Endothelial cell (in vitro differentiated cells): Measurements from ENCODE around the gene DPH1. TPM values are rescaled to one million over a fixed set of nuclear protein-coding genes. Genes with fewer than 3 reads are reported as not detected.

Experiments used
- DNase-seq: peaks from one replicate; pipeline ENCODE4 v3.0.0; 2021; ENCODE audit warnings: low spot score
- H3K27ac Mint-ChIP-seq: one replicate; pipeline ENCODE4 v1.8.0; 2021; ENCODE audit warnings: mixed read lengths, inconsistent platforms; ENCODE audit not compliant: unreplicated experiment
- H3K27me3 Mint-ChIP-seq: one replicate; pipeline ENCODE4 v1.8.0; 2021; ENCODE audit warnings: mild to moderate bottlenecking, moderate library complexity, mixed read lengths, inconsistent platforms; ENCODE audit not compliant: unreplicated experiment
- H3K36me3 Mint-ChIP-seq: one replicate; pipeline ENCODE4 v1.8.0; 2021; ENCODE audit warnings: mild to moderate bottlenecking, low read depth, mixed read lengths, inconsistent platforms; ENCODE audit not compliant: unreplicated experiment
- H3K4me1 Mint-ChIP-seq: one replicate; pipeline ENCODE4 v1.8.0; 2021; ENCODE audit warnings: mild to moderate bottlenecking, mixed read lengths, inconsistent platforms; ENCODE audit not compliant: unreplicated experiment
- H3K4me3 Mint-ChIP-seq: one replicate; pipeline ENCODE4 v1.8.0; 2021; ENCODE audit warnings: mild to moderate bottlenecking, mixed read lengths, inconsistent platforms; ENCODE audit not compliant: unreplicated experiment
- H3K9me3 Mint-ChIP-seq: one replicate; pipeline ENCODE4 v1.8.0; 2021; ENCODE audit warnings: mixed read lengths, inconsistent platforms; ENCODE audit not compliant: unreplicated experiment
- CTCF ChIP-seq: fragments of 200-600 bp; sonication (generic); IDR thresholded peaks from one replicate; pipeline ENCODE4 v1.5.0; 2021; ENCODE audit warnings: antibody characterized with exemption; ENCODE audit not compliant: unreplicated experiment
- total RNA-seq: library from RNA; stranded (reverse); fragmentation: NEBNext Ultra II Directional; extraction: Animal tissue kit (Norgen Biotek cat#: 25700); gene quantifications from one replicate; pipeline ENCODE4 v1.2.1, GENCODE V29; 2021; ENCODE audit not compliant: unreplicated experiment

DPH1 gene
- total RNA-seq, 1 donor from 2014 or later = 27.1 TPM

- no peak for DNase-seq
- peak overlapping the region; percentile 42 for H3K4me3 Mint-ChIP-seq
- TF ChIP-seq CTCF = no peak
- peaks cover 42% of the 10 kb centered on the region for H3K4me1 Mint-ChIP-seq
- H3K27me3 Mint-ChIP-seq = peaks cover 26% of the 10 kb centered on the region
- no peak overlapping the region for H3K27ac Mint-ChIP-seq
- H3K36me3 Mint-ChIP-seq = peaks cover 28% of the 10 kb centered on the region
- H3K9me3 Mint-ChIP-seq = no peaks in the 10 kb centered on the region
Measured at GRCh38 chr17:2060385-2060658, 30.4 kb downstream of the DPH1 start.

- H3K27ac Mint-ChIP-seq = no peak overlapping the region
- H3K4me3 Mint-ChIP-seq = peak overlapping the region; percentile 37
- peaks cover 47% of the 10 kb centered on the region for H3K4me1 Mint-ChIP-seq
- no peaks in the 10 kb centered on the region for H3K9me3 Mint-ChIP-seq
- H3K27me3 Mint-ChIP-seq = peaks cover 26% of the 10 kb centered on the region
- H3K36me3 Mint-ChIP-seq = peaks cover 31% of the 10 kb centered on the region
- DNase-seq = no peak
- no peak for TF ChIP-seq CTCF
Measured at GRCh38 chr17:2060681-2061440, 30.9 kb downstream of the DPH1 start.

- Mint-ChIP-seq H3K27ac (no peak overlapping the region), H3K36me3 (peaks cover 35% of the 10 kb centered on the region), H3K27me3 (peaks cover 25% of the 10 kb centered on the region), H3K9me3 (no peaks in the 10 kb centered on the region), H3K4me1 (peaks cover 53% of the 10 kb centered on the region), H3K4me3 (no peak overlapping the region)
- no peak for TF ChIP-seq CTCF
- no peak for DNase-seq
Measured at GRCh38 chr17:2061441-2061958, 31.5 kb downstream of the DPH1 start.

- no peak for TF ChIP-seq CTCF
- peak overlapping the region; percentile 77 for H3K27ac Mint-ChIP-seq
- DNase-seq = peak; percentile 22
- H3K27me3 Mint-ChIP-seq = peaks cover 27% of the 10 kb centered on the region
- peaks cover 35% of the 10 kb centered on the region for H3K36me3 Mint-ChIP-seq
- no peak overlapping the region for H3K4me3 Mint-ChIP-seq
- peaks cover 63% of the 10 kb centered on the region for H3K4me1 Mint-ChIP-seq
- no peaks in the 10 kb centered on the region for H3K9me3 Mint-ChIP-seq
Measured at GRCh38 chr17:2062571-2063183, 32.7 kb downstream of the DPH1 start.
